Epithelial cell of proximal tubule (primary cell): ENCODE measurements around the gene KIF6. TPM values are rescaled to one million over a fixed set of nuclear protein-coding genes. Genes with fewer than 3 reads are reported as not detected.

Source experiments
- DNase-seq: peaks from one replicate; pipeline ENCODE4 v3.0.0-alpha.2; 2011; ENCODE audit warnings: low read depth
- H3K4me3 ChIP-seq: 2 replicates; pipeline ENCODE4 v1.5.1; 2011; ENCODE audit warnings: low read depth, mild to moderate bottlenecking, low read length
- total RNA-seq: library from RNA; depleted of rRNA; stranded (reverse); fragments of >200 nt; gene quantifications from 2 replicates; pipeline ENCODE4 v1.2.3, GENCODE V29; 2015
- TF ChIP-seq, protein P1 (sequence below): conservative IDR thresholded peaks from 2 replicates; pipeline ENCODE4 v1.5.1; 2012; ENCODE audit warnings: low read depth, mild to moderate bottlenecking, low read length

Gene KIF6
- total RNA-seq, 1 donor from 2014 or later = 0.69 TPM

DNA sequence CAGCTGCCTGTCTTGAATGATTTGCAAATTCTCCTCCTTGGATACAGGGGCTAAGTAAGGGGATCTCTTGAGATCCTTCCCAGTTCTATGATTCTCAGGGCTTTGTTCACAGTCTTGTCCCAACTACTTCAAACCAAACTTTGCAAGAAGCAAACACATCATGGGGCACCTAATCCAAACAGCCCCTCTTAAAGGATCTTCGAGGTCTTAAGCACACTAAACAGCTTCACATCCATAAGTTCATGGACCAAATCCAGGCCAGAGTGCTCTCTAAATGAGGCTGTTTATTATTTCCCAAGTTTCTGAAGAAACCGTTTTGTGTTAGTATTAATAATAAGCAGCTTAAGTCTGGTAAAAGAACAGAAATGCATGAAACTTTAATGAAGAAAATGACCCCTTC, 75.2 kb downstream of the KIF6 start:
- DNase-seq = no peak
- no peak overlapping the region for H3K4me3 ChIP-seq
- TF ChIP-seq, protein P1, sequence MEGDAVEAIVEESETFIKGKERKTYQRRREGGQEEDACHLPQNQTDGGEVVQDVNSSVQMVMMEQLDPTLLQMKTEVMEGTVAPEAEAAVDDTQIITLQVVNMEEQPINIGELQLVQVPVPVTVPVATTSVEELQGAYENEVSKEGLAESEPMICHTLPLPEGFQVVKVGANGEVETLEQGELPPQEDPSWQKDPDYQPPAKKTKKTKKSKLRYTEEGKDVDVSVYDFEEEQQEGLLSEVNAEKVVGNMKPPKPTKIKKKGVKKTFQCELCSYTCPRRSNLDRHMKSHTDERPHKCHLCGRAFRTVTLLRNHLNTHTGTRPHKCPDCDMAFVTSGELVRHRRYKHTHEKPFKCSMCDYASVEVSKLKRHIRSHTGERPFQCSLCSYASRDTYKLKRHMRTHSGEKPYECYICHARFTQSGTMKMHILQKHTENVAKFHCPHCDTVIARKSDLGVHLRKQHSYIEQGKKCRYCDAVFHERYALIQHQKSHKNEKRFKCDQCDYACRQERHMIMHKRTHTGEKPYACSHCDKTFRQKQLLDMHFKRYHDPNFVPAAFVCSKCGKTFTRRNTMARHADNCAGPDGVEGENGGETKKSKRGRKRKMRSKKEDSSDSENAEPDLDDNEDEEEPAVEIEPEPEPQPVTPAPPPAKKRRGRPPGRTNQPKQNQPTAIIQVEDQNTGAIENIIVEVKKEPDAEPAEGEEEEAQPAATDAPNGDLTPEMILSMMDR = no peak

DNA sequence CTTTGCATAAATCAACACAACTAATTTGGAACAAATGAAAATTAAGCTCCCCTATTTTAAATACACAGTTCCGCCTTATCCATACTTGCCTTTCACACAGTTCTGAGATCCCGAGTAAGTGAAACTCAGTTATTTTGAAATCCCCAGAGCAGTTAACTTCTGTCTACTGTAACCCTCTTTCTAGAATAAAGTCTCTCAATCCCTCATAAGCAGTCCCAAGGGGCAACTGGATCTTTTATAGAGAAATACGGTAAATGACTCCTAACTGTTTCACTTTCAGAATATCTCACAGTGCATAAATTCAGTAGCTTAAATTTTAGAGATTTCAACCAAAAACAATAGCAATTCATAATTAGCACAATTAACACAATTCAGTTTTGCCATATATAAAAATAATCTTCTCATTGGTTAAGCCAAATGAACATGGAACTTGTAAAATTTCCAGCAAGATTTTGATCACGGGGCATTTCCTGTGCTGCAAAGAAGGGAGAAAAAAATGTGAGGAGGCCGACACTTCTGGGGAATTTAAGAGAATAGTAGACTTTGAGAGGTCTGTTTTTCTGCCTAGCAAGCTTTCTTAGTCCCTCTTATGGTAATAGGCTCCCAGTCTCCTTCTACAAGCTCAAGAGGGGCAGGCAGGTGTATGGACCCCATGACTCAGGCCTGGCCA, 78.3 kb downstream of the KIF6 start:
- TF ChIP-seq, protein P1 = no peak
- DNase-seq = no peak
- H3K4me3 ChIP-seq = no peak overlapping the region

DNA sequence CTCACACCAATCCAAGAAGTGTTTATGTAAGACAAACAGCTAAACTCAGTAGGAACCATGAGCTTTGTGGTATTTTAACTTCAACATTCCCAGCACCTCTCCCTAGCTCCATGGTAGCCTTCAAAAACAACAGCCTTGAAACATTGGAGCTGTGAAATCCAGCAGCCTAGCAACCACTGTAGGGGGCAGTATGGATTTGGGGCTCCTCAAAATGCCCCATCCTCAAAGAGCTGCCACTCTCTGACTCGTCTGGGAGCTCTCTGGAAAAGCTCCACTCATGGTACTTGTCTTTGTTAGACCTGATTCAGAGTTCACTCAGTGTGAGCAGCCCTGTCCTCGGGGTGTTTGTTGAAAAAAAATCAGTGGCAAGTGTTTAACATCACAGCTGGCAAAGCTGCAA, 82.9 kb downstream of the KIF6 start:
- TF ChIP-seq, protein P1 = no peak
- no peak overlapping the region for H3K4me3 ChIP-seq
- no peak for DNase-seq

DNA sequence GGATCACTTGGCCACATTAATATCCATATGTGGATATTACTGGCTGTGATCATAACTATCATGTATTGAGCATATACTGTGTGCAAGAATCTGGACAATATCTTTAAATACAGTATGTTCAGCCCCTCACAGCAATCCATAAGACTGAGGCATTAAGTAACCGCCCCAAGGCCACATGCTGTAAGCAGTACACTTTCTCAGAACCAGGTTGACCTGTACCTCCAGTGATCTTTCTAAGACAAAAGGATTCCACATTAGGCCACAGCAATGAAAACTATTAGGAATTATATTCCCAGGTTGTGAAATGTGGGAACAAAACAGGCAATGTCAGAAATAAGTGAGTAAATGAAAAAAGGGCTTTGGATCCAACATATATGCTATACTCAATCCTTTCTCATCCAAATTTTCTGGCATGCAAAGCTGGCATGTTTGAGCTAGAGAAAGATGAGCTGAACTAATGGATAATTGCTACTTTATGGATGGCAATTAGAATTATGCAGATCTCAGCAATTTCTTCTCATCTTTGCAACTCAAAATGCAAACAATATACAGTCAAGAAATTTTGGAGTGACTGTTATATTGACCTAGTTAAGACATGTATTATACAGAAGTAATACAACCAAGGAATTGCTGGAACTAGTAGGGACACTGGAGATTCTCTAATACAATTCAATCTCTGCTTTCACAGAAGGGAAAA, 86.9 kb downstream of the KIF6 start:
- TF ChIP-seq, protein P1 = no peak
- no peak for DNase-seq
- no peak overlapping the region for H3K4me3 ChIP-seq

DNA sequence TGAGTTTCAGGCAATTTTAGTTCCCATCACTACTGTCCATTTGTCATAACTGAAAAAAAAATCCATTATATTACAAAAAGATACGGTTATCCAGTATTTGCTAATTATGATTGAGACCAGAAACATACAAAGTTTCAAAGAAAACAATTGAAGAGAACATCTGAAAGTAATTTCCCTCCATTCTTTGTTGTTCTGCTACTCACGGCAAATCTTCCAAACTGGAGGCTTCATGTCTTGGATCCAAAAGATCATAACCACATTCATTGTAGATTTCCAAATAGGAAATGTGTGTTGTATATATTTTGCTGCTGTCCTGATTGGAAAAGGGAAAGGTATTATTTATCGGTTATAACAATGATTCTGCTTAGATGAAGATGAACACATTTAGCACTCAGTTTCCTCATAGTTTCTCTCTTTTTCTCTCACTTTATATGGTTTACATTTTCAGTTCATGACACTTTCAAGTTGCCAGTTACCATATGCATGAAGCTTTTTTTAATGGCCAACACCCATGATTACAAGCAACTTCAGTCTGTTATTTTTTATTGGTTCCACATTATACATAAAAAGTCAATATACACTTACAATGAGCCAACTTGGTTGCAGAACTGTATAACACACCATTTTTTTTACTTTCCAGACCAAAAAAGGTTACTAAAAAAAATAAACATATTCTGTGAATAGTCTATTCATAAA, 90.4 kb downstream of the KIF6 start:
- TF ChIP-seq, protein P1 = no peak
- H3K4me3 ChIP-seq = no peak overlapping the region
- no peak for DNase-seq

DNA sequence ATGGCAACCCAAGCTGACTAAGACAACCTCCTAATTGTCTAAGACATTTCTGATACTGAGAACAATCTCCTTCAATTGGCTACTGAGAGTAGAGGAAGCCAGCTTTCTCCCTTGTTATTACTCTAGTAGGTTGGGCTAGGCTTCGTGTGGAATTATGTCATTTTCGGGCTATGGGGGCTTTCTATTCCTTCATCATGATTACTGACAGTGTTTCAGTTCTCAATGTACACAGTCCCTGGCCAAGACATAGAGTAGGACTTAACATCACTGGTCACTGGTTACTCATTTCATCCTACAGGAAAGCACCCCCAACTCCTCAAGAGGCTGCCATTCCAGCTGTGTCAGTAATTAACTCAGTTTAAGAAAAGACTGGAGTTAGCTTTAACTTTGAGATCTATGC, 100.0 kb downstream of the KIF6 start:
- DNase-seq = no peak
- TF ChIP-seq, protein P1 = no peak
- H3K4me3 ChIP-seq = no peak overlapping the region
